ENCODE measurements around the gene CACNA1B.

Gene CACNA1B

DNA sequence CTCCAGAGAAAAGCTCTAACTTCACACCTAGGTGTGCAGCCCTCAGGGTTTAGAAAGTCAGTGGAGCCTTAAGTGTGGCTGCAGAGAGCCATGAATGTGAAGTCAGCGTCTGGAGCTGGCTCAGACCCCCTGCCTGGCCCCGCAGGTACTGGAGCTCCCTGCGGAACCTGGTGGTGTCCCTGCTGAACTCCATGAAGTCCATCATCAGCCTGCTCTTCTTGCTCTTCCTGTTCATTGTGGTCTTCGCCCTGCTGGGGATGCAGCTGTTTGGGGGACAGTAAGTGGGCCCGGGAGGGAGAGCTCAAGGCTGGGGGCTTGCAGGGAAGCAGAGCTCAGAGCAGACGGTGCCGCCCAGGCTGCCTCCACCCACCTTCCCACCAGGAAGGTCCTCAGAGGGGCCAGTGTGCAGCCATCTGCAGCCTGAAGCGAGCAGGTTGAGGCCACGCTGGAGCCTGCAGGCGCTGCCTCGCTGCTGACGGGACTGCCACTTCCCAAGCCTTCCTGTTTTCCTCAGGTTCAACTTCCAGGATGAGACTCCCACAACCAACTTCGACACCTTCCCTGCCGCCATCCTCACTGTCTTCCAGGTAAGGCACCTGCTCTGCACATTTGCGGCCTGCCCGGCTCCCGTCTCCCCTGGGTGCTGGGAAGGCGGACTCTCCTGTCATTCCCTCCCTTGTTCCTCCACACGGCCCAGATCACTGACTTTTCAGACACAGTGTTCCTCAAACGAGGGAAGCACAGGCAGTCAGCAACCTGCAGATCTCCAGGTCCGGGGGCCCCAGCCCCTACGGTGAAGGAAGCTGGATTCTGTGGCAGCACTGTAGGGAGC is 108.9 kb downstream of the CACNA1B start:
- DNase-seq (ENCODE audit: low read depth) = no peak
- H3K4me3 ChIP-seq (ENCODE audit: low read depth, low read length) = no peak overlapping the region
- TF ChIP-seq, protein P1, sequence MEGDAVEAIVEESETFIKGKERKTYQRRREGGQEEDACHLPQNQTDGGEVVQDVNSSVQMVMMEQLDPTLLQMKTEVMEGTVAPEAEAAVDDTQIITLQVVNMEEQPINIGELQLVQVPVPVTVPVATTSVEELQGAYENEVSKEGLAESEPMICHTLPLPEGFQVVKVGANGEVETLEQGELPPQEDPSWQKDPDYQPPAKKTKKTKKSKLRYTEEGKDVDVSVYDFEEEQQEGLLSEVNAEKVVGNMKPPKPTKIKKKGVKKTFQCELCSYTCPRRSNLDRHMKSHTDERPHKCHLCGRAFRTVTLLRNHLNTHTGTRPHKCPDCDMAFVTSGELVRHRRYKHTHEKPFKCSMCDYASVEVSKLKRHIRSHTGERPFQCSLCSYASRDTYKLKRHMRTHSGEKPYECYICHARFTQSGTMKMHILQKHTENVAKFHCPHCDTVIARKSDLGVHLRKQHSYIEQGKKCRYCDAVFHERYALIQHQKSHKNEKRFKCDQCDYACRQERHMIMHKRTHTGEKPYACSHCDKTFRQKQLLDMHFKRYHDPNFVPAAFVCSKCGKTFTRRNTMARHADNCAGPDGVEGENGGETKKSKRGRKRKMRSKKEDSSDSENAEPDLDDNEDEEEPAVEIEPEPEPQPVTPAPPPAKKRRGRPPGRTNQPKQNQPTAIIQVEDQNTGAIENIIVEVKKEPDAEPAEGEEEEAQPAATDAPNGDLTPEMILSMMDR (IDR thresholded peaks at IDR 0.05; ENCODE audit: low read depth, low read length, missing control alignments) = no peak

DNA sequence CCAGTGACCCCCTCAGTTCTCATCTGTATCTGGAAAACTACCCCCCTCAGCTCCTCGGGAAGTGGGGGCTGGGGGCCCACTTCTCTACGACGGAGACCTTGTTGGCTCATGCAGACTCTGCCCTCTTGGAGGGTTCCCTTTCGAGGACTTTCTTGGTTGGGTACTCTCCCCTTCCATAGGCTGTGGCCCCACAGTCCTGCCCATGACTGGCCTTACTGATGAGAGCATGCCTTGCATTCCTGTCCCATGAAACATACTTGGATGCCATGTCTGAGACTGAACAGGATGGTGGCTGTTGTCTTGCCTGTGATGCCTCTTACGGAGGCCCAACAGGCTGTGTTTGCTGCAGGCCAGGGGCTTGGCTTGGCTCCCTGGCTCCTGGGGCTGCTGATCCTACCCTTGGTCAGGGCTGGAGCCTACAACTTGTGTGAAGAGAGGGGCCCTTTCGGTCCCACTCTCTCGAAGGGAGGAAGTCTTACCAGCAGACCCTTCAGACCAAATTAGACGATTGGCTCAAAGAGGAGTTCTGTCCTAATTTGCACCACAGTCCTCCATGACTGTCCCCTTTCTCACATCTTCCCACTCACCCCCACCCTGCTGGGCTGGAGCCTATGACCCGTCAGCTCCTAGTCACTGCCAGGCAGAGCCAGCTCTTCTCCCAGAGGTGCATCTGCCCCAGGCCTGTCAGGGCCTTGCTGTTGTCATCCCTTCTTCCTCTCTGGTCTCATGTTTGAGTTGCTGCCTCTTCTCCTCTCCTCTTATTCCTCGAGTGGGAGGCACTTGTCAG is 109.9 kb downstream of the CACNA1B start:
- TF ChIP-seq, protein P1 (IDR thresholded peaks at IDR 0.05; ENCODE audit: low read depth, low read length, missing control alignments) = no peak
- H3K4me3 ChIP-seq (ENCODE audit: low read depth, low read length) = no peak overlapping the region
- no peak for DNase-seq (ENCODE audit: low read depth)

DNA sequence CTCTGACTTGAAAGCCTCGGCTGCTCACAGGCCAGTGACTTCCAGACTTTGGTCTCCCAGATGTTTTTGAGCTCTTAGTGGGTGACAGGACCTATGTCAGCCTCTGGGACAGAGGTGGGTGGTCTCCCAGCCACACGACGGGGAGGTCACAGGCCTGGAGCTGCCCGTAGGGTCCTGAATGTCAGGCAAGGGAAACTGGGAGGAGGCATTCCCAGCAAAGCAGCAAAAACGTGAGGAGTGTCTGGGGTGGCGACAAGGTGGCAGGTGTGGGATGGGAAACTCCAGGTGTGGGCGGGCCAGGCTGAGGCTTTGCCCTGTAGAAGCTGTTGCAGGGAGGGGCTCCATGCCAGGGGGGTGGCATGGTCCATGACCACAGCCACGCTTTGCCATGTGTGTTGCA is 110.5 kb downstream of the CACNA1B start:
- no peak overlapping the region for H3K4me3 ChIP-seq (ENCODE audit: low read depth, low read length)
- TF ChIP-seq, protein P1 (IDR thresholded peaks at IDR 0.05; ENCODE audit: low read depth, low read length, missing control alignments) = no peak
- no peak for DNase-seq (ENCODE audit: low read depth)

DNA sequence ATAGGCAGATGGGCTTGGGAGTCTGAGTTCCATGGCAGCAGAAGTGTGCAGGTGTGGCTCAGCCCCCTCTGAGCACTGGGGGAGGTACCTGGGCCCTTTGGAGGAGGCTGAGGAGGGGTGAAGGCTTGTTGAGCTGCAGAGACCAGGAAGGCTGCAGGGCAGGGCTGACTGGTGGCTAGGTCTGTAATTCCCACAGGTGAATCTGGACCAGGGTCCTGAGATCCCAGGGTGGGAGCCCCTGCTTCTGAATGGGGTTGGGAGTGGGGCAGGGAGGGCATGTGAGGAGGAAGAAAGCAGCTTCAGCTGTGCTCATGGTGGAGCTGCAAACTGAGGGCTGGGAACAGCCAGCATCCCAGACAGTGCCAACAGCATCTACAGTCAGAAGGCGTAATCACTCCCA is 111.1 kb downstream of the CACNA1B start:
- no peak for DNase-seq (ENCODE audit: low read depth)
- TF ChIP-seq, protein P1 (IDR thresholded peaks at IDR 0.05; ENCODE audit: low read depth, low read length, missing control alignments) = no peak
- H3K4me3 ChIP-seq (ENCODE audit: low read depth, low read length) = no peak overlapping the region

DNA sequence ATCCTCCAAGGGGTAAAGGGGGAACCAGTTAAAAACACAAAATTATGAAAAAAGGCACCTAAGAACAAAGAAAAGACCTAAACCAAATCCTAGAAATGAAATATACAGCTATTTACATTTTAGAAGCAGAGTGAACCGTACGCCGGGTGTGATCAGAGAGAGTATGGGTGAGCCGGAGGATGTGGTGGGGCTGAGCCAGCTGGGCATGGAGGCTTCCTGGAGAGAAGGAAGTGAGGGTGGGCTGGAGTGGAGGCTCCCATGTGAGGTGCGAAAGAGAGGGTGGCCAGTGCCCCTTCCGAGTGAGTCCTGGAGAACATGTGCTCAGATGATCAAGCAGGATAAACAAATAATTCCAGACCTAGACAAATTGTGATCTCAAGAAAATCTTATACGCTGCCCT is 111.6 kb downstream of the CACNA1B start:
- TF ChIP-seq, protein P1 (IDR thresholded peaks at IDR 0.05; ENCODE audit: low read depth, low read length, missing control alignments) = no peak
- no peak for DNase-seq (ENCODE audit: low read depth)
- H3K4me3 ChIP-seq (ENCODE audit: low read depth, low read length) = no peak overlapping the region

DNA sequence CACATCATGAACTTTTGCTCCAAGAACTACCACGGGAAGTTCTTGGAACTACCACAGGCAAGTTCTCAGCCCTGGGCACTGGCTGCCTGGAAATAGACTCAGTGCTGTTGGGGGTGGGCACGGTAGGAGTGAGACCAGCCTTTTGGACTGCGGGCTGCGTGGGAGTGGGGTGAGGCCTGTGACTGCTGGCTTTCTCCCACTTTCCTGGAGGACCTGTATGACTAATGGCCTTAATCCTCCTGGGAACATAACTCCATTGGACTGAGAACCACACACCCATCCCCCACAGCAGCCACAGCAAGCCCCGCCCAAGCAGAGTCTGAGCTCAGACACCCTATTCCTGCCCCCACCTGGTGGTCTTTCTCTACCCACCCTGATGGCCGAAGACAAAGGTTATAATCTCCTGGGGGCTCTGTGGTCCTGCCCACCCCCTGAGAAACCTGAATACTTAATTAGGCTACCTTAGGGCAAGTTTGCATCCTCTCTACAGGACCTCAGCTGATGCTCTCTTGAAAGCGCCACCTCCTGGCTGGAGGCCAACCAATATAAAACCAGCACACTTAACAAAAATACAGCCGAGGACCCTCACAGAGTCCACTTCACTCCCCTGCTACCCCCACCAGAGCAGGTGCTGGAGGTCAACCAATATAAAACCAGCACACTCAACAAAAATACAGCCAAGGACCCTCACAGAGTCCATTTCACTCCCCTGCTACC is 112.6 kb downstream of the CACNA1B start:
- H3K4me3 ChIP-seq (ENCODE audit: low read depth, low read length) = no peak overlapping the region
- no peak for DNase-seq (ENCODE audit: low read depth)
- TF ChIP-seq, protein P1 (IDR thresholded peaks at IDR 0.05; ENCODE audit: low read depth, low read length, missing control alignments) = no peak

Data from GM12864 (cell line).